NCI-H187 treated with DMSO at 0.1 percent for 48 hours (cell line): ENCODE results near the gene TOM1L2.
"Not testable (repeated sequence)": the region's sequence is repeated elsewhere in the genome, so short reads cannot be mapped to it uniquely, and the experiment has no call there.

Experiments
- DNase-seq: peaks from one replicate; lab custom pipeline; 2025; lab: John Stamatoyannopoulos, UW

TOM1L2 gene

GRCh38 chr17:17943281-17943984, 28.8 kb downstream of the TOM1L2 start:
- DNase-seq, result no peak

GRCh38 chr17:17942846-17943245, 29.4 kb downstream of the TOM1L2 start:
- no peak for DNase-seq

GRCh38 chr17:17941015-17941414, 31.2 kb downstream of the TOM1L2 start:
- DNase-seq, result no peak

- DNase-seq, result no peak
These were observed 31.7 kb downstream of the TOM1L2 start for GRCh38 chr17:17940441-17940911.

GRCh38 chr17:17939941-17940340, 32.3 kb downstream of the TOM1L2 start:
- DNase-seq, result not testable (repeated sequence)

- DNase-seq, result no peak
These were observed 33.7 kb downstream of the TOM1L2 start for GRCh38 chr17:17938388-17939107.

GRCh38 chr17:17937958-17938357, 34.2 kb downstream of the TOM1L2 start:
- DNase-seq, result no peak

- DNase-seq, result no peak
These were observed 34.9 kb downstream of the TOM1L2 start for GRCh38 chr17:17937201-17937853.

GRCh38 chr17:17935321-17936271, 36.6 kb downstream of the TOM1L2 start:
- no peak for DNase-seq

GRCh38 chr17:17934806-17935205, 37.4 kb downstream of the TOM1L2 start:
- DNase-seq, result no peak

GRCh38 chr17:17934214-17934613, 38.0 kb downstream of the TOM1L2 start:
- DNase-seq, result no peak

- no peak for DNase-seq
These were observed 38.4 kb downstream of the TOM1L2 start for GRCh38 chr17:17933775-17934174.

- no peak for DNase-seq
These were observed 41.0 kb downstream of the TOM1L2 start for GRCh38 chr17:17931159-17931558.

GRCh38 chr17:17930674-17931073, 41.5 kb downstream of the TOM1L2 start:
- DNase-seq, result no peak

GRCh38 chr17:17929655-17930380, 42.4 kb downstream of the TOM1L2 start:
- DNase-seq, result no peak

- no peak for DNase-seq
These were observed 43.6 kb downstream of the TOM1L2 start for GRCh38 chr17:17928398-17929287.

- DNase-seq, result no peak
These were observed 45.3 kb downstream of the TOM1L2 start for GRCh38 chr17:17926840-17927449.

GRCh38 chr17:17926036-17926435, 46.2 kb downstream of the TOM1L2 start:
- no peak for DNase-seq

- DNase-seq, result no peak
These were observed 47.3 kb downstream of the TOM1L2 start for GRCh38 chr17:17924857-17925250.
